Liver (tissue), 3 donors: ENCODE results near the gene SPATA16.

Source experiments
- CTCF ChIP-seq: fragments of 150-350 bp; IDR thresholded peaks from 2 replicates; pipeline ENCODE4 v1.5.1; 2017; ENCODE audit warnings: improper control_type of control experiment, low read depth, low read length; ENCODE audit not compliant: missing input control
- HNF4A ChIP-seq, 2 donors: conservative IDR thresholded peaks; 2 replicates each; pipeline ENCODE4 v1.6.1; 2016; ENCODE audit warnings: antibody characterized with exemption in 2 of 2, mild to moderate bottlenecking in 2 of 2
- REST ChIP-seq: IDR thresholded peaks from 2 replicates; pipeline ENCODE4 v1.6.1; 2016; ENCODE audit warnings: antibody characterized with exemption, mild to moderate bottlenecking
- YY1 ChIP-seq: IDR thresholded peaks from 2 replicates; pipeline ENCODE4 v1.6.1; 2016; ENCODE audit warnings: antibody characterized with exemption, mild to moderate bottlenecking
- donor health status: healthy.
- donor health status: healthy.

- TF ChIP-seq CTCF, result no peak
- no peak for TF ChIP-seq YY1
- no peak for TF ChIP-seq HNF4A (conservative IDR thresholded peaks at IDR 0.05)
- no peak for TF ChIP-seq REST
Measured at GRCh38 chr3:172981407-172981983, 159.5 kb downstream of the SPATA16 start.
